Measurements from ENCODE around the gene STX1A.
A peak's percentile ranks its signal among the peaks of the same experiment; 100 is the strongest.

Gene STX1A

GRCh38 chr7:73718905-73719805 lies at the start of gene STX1A:
TSS of gene STX1A (minus strand) at chr7:73719669. CDS start at chr7:73719631, 38 bp downstream.
- peak; percentile 88 for DNase-seq

- DNase-seq, result no peak
Measured at GRCh38 chr7:73768641-73769480, 49.4 kb upstream of the STX1A start.

- DNase-seq, result peak; percentile 53
Measured at GRCh38 chr7:73766556-73767229, 47.2 kb upstream of the STX1A start.

GRCh38 chr7:73762659-73762999 lies 43.2 kb upstream of the STX1A start:
- DNase-seq, result no peak

- DNase-seq, result no peak
Measured at GRCh38 chr7:73761854-73762658, 42.6 kb upstream of the STX1A start.

- no peak for DNase-seq
Measured at GRCh38 chr7:73758581-73759138, 39.2 kb upstream of the STX1A start.

GRCh38 chr7:73749931-73750776 lies 30.7 kb upstream of the STX1A start:
- DNase-seq, result no peak

GRCh38 chr7:73746378-73746777 lies 26.9 kb upstream of the STX1A start:
- no peak for DNase-seq

- DNase-seq, result peak; percentile 100
Measured at GRCh38 chr7:73742753-73743641, 23.5 kb upstream of the STX1A start.

GRCh38 chr7:73742338-73742752 lies 22.9 kb upstream of the STX1A start:
- DNase-seq, result peak; percentile 28

GRCh38 chr7:73741600-73741999 lies 22.1 kb upstream of the STX1A start:
- DNase-seq, result no peak

GRCh38 chr7:73740771-73741170 lies 21.3 kb upstream of the STX1A start:
- peak; percentile 31 for DNase-seq

- no peak for DNase-seq
Measured at GRCh38 chr7:73740212-73740611, 20.7 kb upstream of the STX1A start.

GRCh38 chr7:73739387-73739767 lies 19.9 kb upstream of the STX1A start:
- DNase-seq, result no peak

- DNase-seq, result peak; percentile 99
Measured at GRCh38 chr7:73738612-73739386, 19.3 kb upstream of the STX1A start, which contains the start of gene ABHD11. TSS of gene ABHD11 (minus strand) at chr7:73738802. CDS start at chr7:73738770, 32 bp downstream.

GRCh38 chr7:73738220-73738611 lies 18.7 kb upstream of the STX1A start:
- peak; percentile 82 for DNase-seq

GRCh38 chr7:73737491-73738219 lies 18.2 kb upstream of the STX1A start:
- DNase-seq, result no peak

- no peak for DNase-seq
Measured at GRCh38 chr7:73736885-73737284, 17.4 kb upstream of the STX1A start.

Data from RPMI8226 (cell line).